HG03095 (cell line): ENCODE data around the gene CH25H.

Experiments used
- ATAC-seq: cut with Tn5 transposase; IDR thresholded peaks from one replicate; pipeline ENCODE4 v1.9.1; 2021; ENCODE audit warnings: moderate library complexity; ENCODE audit not compliant: unreplicated experiment

The CH25H gene

GRCh38 chr10:89159761-89160160 lies 47.4 kb downstream of the CH25H start:
- ATAC-seq: no peak

GRCh38 chr10:89159316-89159715 lies 47.8 kb downstream of the CH25H start:
- ATAC-seq: no peak

- no peak for ATAC-seq
These were observed 48.7 kb downstream of the CH25H start for GRCh38 chr10:89158446-89158845.

GRCh38 chr10:89156161-89156835 lies 50.8 kb downstream of the CH25H start:
- no peak for ATAC-seq
